NCI-H446 (cell line): ENCODE results near the gene TSTD2.
A peak's percentile ranks its signal among the peaks of the same experiment; 100 is the strongest.
"Not testable (repeated sequence)": the region's sequence is repeated elsewhere in the genome, so short reads cannot be mapped to it uniquely, and the experiment has no call there.

Source experiments
- DNase-seq, 2 experiments: peaks; one replicate each; lab custom pipeline; 2025; lab: John Stamatoyannopoulos, UW

TSTD2 gene

DNA sequence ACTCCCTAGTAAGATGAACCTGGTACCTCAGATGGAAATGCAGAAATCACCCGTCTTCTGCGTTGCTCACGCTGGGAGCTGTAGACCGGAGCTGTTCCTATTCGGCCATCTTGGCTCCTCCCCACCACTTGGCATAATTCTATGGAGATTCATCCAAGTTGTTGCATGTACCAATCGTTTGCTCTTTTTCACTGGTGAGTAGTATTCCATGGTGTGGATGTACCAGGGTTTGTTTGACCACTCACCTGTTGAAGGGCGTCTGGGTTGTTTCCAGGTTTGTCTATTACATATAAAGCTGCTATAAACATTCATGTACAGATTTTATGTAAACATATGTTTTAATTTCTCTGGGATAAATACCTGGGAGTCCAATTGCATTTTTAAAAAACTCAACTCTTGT, 46.3 kb downstream of the TSTD2 start:
- not testable (repeated sequence) for DNase-seq

DNA sequence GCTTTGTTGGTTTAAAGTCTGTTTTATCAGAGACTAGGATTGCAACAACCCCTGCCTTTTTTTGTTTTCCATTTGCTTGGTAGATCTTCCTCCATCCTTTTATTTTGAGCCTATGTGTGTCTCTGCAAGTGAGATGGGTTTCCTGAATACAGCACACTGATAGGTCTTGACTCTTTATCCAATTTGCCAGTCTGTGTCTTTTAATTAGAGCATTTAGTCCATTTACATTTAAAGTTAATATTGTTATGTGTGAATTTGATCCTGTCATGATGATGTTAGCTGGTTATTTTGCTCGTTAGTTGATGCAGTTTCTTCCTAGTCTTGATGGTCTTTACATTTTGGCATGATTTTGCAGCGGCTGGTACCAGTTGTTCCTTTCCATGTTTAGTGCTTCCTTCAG, 48.4 kb downstream of the TSTD2 start:
- DNase-seq, result not testable (repeated sequence)

DNA sequence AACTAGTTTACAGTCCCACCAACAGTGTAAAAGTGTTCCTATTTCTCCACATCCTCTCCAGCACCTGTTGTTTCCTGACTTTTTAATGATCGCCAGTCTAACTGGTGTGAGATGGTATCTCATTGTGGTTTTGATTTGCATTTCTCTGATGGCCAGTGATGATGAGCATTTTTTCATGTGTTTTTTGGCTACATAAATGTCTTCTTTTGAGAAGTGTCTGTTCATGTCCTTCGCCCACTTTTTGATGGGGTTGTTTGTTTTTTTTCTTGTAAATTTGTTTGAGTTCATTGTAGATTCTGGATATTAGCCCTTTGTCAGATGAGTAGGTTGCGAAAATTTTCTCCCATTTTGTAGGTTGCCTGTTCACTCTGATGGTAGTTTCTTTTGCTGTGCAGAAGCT, 51.6 kb downstream of the TSTD2 start:
- DNase-seq, result not testable (repeated sequence)

DNA sequence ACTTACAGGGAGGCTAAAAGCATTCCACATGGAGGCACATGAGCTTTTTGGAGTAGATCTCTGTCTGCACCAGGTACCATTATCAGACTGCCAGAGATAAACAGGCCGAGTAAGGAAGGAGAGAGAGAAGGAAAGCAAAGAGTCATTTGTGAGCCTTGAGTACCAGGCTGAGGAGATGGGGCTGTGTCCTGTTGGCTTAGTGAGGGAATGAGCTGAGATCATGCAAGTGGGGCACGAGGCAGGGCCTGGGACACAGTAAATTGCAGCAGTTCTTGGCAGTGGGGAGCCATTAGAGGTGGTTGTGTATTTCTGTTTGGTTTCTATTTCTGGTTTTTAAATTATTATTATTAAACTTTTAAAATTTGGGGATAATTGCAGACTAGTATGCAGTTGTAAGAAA, 53.3 kb downstream of the TSTD2 start:
- DNase-seq, result no peak

DNA sequence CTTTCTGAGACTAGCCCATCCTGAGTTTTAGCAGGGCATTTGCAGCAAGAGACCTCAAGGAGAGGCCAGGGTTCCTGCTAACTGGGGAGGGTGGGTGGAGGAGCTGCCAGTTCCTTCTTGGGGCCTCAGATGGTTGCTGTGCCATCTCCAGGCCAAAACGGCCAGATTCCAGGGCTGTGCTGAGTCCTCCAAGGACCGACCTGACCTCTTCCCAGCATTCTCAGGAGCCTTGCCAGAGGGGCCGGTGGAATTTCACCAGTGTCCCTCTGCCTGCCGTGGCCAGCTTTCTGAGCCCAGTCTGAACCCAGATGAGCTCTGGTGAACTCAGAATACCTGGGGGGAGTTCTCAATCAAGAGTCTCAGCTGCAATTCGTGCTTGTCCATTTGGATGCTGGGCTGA, 54.3 kb downstream of the TSTD2 start:
- no peak for DNase-seq

DNA sequence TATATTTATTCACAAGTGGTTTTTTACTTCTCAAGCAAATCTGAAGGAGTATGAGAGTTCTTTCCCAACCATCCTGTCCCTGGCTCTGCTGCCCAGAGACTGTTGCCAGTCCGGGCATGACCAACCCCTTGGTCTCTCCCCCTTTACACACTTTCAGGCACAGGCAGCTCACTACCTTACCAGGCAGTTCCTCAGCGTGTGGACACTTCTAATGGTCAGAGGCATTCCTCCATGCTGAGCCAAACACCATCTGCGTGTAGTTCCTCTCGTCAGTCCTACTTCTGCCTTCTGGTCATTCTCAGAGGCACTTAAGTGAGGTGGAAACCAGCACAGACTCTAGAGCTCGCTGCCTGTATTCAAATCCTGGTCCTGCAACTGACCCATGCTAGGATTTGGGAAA, 56.1 kb downstream of the TSTD2 start:
- no peak for DNase-seq

DNA sequence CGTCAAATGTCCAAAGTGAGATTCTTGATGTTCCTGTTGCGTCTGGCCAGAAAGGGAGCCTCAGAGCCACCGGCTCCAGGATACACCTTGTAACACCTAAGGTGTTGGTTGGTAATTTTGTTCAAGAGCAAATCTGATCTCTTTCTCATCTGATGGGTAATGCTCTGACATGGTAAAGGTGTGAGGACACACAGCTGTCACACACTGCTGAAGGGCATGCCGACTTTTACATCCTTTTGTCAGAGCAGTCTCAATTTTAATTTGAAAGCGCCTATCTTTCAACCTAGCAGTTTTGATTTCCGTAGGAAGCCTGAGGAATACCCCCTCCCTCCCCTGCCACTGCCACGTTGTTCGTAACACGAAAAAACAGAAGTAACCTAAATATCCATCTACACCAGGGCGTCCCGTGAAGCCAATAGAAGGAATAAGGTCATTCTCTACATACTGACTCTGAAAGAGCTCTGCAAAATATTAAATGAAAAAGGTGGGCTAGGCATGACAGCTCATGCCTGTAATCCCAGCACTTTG, 57.4 kb downstream of the TSTD2 start:
- no peak for DNase-seq

DNA sequence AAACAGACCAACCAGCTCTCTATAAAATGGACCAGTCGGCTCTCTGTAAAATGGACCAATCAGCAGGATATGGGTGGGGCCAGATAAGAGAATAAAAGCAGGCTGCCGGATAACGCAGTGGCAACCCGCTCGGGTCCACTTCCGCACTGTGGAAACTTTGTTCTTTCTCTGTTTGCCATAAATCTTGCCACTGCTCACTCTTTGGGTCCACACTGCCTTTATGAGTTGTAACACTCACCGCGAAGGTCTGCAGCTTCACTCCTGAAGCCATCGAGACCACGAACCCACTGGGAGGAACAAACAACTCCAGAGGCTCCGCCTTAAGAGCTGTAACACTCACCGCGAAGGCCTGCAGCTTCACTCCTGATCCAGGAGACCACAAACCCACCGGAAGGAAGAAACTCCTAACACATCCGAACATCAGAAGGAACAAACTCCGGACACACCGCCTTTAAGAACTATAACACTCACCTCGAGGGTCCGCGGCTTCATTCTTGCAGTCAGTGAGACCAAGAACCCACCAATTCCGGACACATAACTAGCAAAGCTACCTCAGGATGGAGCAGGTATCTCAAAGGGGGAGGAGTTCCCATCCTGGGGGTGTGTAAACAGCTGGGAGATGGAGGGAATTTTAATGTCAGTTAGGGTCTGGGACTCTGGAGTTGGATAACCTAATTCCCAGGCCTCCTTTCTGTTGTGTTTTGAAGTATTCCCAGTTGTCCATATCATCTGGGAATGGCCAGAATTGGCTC, 58.1 kb downstream of the TSTD2 start:
- DNase-seq, result not testable (repeated sequence)

DNA sequence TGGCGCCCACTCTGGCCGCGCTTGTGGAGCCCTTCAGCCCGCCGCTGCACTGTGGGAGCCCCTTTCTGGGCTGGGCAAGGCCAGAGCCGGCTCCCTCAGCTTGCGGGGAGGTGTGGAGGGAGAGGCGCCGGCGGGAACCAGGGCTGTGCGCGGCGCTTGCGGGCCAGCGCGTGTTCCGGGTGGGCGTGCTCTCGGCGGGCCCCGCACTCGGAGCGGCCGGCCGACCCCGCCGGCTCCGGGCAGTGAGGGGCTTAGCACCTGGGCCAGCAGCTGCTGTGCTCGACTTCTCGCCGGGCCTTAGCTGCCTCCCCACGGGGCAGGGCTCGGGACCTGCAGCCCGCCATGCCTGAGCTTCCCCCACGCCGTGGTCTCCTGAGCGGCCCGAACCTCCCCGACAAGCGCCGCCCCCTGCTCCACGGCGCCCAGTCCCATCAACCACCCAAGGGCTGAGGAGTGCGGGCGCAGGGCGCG, 59.0 kb downstream of the TSTD2 start:
- DNase-seq, result not testable (repeated sequence)

DNA sequence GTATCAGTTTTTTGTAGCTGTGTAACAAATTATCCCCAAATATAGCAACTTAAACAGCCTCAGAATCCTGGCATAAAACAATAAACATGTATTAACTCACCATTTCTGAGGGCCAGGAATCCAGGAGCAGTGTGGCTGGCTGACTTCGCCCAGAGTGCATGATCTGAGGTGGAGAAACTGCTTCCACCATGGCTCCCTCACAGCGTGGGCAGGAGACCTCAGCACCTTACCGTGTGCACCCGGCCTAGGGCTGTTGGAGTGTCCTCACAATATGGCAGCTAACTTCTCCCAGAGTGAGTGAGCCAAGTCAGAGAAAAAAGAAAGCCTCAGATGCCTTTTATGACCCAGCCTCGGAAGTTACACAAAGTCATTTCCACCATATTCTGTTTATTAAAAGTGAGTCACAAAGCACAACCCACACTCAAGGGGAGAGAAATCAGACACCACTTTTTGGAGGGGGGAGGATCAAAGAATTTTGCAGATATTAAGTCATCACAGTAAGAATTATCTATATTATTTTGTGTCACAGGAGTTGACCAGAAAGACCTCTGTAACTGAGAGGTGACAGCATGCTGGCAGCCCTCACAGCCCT, 59.6 kb downstream of the TSTD2 start:
- DNase-seq, result no peak

DNA sequence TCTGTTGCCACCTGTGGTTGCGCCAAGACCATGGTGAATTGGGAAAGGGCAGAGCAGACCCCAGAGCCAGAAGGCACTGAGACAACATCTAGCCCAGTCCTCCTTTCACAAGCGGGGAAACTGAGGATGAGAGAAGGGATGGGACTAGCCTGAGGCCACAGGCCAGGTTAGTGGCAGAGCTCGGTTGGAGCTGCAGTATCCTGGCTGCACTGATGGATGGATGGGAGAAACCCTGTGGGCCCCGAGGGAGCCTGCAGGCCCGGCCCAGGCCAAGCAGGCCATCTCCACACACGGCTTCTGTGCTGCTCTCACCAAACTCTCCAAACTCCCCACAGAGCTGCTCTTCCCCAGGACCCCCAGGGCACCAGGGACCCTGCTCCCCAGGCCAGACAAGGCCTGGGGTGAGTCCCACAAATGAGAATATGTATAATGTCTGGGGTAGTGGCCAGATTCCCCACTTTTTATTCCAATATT, 60.2 kb downstream of the TSTD2 start:
- no peak for DNase-seq

DNA sequence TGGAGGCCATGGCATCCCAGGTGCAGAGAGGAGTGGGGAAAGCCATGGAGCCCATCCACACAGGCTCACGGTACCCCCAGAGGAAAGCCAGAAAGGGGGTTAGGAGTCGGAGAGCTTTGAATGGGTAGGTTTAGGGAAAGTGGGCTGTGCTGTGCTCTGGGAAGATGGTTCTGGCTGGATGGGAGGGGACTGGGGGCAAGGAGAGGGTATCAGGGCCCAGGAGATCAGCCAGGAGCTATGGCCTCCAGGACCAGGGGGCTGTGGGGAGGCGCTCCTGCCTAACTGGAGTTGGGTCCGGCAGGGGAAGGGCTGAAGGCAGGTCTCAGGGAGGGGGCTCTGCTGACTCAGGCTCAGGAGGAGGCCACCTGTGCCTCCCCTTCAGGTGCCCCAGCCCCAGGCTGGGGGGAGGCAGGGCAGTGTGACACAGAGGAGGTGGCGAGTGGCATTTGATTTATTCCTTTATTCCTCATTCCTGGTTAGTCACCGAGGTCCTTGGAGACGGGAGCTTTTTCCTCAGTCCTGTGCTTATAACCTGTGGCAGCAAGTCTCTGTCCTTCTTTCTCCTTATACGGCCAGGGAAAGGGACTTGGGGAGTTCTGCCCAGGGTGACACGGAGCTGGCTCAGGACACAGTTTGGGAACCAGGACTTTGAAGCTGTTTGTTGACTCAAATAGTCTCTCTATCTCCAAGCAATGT, 60.8 kb downstream of the TSTD2 start:
- DNase-seq, result no peak

DNA sequence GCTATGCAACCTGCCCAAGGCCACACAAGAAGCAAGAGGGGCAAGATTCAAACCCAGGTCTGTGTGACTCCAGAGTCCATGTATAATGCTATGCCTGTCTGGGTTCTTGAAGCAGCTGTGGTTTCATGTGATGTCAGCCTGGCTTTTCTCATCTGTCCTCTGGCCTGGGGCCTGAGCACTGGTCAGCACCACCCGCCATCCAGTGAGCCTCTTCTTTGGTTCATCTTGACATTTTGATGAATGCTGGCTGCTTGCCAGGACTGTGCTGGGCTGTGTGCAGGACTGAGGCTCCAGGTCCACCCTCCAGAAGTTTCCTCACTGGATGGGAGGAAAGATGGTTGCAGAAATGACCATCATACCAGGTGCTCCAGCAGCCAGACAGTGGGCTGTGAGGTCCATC, 61.5 kb downstream of the TSTD2 start:
- no peak for DNase-seq

DNA sequence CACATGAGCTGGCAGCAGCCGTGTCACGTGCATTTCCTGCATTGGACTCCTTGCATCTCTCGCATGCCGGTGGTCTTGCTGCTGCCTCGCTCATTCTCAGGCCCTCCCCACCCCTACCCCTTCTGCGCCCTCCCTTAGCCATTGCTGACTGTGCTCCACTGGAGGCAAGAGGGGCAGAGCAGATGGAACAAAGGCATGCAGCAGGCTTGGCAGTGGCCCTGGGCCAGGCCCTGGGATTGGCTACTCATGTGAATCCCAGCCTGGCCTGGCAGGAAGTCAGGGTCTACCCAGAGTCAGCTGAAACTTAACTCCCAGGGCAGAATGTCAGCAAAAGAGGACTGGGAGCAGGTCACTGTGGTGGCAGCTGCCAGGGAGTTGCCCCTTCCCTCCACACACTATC, 62.3 kb downstream of the TSTD2 start:
- peak in 1 of 2 experiments; percentile 48 for DNase-seq

DNA sequence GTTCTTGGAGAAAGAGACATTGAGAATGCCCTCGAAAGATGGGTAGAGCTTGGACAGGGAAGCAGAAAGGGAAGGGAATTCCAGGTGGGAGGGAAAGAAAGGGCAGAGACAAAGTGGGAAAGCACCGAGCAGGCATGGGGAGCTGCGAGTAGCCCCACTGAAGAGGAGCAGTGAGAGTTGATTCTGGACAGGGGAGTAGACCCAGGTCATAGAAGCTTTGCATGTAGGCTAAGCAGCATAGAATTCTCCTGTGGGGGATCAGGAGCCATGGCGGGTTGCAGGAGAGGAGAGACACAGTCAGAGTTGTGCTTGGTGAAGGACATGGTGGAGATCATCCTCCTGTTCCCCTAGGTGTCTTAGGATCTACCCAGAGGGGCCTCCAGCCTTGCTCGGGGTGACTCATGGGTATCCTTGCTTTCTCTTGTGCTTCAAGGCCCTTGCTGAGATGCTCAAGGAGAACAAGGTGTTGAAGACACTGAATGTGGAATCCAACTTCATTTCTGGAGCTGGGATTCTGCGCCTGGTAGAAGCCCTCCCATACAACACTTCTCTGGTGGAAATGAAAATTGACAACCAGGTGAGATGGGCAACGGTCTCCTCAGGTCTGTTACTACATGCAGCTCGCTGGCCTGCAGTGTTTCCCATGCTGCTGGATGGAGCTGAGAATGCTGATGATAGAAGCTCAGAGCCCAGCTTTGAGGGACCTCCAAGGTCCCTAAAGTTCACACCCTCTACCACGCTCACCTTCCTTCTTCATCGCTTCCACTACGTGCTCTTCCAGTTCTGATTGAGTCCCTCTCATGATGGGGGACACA, 64.5 kb downstream of the TSTD2 start:
- no peak for DNase-seq

DNA sequence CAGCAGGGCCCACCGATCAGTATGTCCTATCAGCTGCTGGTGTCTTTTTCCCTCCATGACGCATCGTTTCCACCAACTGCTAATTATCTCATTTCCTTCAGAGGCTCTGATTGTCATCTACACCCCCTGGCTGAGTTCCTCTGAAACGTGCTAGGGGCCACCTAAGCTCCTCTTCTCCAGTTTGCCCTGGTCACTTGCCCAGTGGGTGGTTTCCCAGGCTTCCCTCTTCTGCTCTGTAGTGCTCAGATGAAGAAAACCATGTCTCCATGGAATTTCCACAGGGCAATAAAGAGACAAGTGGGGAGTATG, 65.3 kb downstream of the TSTD2 start:
- no peak for DNase-seq

DNA sequence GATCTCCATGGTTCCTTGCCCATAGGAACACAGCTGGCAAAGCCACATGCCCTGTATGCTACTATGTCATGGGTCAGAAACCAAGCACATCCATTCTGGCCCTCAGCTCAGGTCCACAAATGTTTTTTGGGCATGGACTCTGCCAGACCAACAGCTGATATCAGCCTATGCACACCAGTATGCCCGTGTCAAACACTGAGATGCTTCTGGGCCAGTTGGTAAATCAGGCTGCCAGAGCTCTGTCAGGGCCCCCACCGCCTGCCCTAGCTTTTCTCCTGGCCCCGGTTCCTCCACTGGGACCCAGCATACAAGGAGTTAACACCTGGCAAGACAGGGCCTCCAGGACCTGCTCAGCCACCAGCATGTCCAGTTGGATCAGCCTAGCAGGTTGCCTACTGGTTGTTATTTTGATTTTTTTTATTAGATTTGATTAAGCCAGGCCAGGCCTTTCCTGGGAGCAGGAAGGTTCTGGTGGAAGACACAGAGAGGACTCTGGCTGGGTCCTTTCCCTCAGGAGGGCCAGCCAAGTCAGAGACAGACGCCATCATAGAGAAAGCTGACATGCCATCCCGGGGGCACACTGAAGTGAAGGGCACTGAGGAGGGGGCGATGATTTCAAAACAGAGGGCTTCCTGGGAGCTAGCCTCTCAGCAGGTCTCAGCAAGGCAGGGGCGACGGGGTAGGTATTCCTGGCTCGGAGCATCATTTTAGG, 65.8 kb downstream of the TSTD2 start:
- DNase-seq, result no peak

DNA sequence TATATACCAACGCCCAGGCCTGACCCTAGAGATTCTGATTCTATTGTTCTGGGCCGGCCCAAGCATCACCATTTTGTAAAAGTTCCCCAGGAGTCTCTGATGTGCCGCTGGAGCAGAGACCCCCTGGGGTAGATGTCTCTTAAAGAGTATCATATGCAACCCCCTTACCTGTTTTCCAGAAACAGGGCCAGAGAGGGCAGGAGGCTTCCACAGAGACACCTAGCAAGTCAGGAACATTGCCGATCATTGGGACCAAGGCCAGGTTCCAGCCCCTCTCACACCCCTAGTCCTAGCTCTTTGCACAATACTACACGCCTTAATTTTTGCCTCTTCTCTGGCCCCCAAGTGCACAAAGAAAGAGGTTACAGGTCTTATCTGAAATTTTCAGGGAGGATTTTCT, 67.9 kb downstream of the TSTD2 start:
- DNase-seq, result no peak

DNA sequence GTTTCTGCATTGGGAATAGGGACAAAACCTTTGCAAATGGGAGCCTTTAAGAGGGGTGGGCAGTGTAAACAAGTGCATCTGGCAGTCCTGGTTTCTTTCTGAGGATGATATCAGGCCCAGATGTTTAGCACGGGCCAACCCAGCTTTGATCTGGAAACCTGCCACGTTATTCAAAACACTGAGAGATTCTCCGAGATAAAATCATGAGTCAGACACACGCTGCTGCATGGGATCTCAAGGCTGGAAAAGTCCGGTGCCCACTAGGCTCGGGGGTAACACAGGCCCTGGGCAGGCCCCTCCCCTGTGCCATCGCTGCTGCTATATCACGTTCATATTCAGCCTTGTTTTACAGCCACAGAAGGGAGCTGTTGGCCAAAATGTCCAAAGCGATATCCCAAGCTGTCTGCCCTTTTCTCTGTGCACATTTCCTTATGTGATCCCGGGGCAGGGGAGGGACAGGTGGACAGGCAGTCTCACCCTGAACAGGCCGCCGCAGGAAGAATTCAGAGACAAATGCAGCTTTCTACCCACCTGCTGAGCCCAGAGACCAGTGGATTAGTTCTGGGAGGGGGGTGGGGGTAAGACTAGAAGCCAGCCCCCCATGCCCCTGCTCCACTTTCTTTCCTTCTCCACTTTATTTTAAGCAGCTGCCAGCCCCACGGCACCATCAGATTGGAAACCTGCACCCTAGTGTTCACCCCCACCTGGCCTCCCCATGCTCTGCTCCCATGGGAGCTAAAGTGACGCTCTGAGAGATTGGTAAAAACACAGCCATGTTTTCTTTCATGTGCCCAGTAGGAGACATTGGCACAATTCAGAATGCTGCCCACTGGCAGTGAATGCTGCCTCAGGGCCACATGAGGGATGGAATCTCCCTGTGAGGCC, 68.6 kb downstream of the TSTD2 start:
- peak in 1 of 2 experiments; percentile 24 for DNase-seq

DNA sequence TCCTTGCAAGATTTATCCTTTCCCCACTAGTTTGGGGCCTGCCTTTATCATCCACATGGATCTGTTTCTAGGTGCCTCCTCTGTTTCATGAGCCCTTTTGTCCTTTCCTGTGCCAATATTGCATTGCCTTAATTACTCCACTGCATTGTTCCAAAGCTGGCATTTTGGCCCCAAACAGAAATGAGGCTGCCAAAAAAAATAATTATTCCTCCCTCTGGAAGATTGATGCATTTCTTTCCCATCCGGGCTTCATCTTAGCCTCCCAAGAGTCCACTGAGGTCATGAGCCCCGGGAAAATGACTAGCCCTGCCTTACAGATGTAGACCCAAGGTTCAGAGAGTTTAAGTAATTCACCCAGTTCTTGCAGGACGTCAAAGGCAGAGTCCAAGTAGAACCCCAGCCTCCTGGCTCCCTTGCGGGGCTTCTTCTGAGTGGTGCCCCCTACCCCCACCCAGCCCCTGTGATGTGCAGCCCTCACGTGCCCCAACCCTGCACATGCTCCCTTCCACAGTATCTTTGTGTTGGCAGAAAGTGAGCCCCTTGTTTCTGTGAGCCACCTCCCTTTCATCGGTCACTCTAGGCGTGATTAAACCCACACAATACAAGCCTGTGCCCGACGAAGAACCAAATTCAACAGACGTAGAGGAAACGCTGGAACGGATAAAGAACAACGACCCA, 69.6 kb downstream of the TSTD2 start:
- peak; percentile 17 to 64 for DNase-seq
